Breast epithelium (tissue), 3 donors: ENCODE measurements around the gene AWAT1.

Source experiments
- CTCF ChIP-seq, 3 donors: fragments of 450-650 bp; IDR thresholded peaks; one replicate each; pipeline ENCODE4 v1.5.1; 2016 to 2017; ENCODE audit warnings: antibody characterized with exemption in 3 of 3, mild to moderate bottlenecking in 3 of 3, moderate library complexity in 3 of 3
- POLR2AphosphoS5 ChIP-seq, 3 donors: sonication (generic); formaldehyde crosslinking; IDR thresholded peaks; one replicate each; pipeline ENCODE4 v1.6.1; 2017; ENCODE audit warnings: antibody characterized with exemption in 3 of 3

DNA sequence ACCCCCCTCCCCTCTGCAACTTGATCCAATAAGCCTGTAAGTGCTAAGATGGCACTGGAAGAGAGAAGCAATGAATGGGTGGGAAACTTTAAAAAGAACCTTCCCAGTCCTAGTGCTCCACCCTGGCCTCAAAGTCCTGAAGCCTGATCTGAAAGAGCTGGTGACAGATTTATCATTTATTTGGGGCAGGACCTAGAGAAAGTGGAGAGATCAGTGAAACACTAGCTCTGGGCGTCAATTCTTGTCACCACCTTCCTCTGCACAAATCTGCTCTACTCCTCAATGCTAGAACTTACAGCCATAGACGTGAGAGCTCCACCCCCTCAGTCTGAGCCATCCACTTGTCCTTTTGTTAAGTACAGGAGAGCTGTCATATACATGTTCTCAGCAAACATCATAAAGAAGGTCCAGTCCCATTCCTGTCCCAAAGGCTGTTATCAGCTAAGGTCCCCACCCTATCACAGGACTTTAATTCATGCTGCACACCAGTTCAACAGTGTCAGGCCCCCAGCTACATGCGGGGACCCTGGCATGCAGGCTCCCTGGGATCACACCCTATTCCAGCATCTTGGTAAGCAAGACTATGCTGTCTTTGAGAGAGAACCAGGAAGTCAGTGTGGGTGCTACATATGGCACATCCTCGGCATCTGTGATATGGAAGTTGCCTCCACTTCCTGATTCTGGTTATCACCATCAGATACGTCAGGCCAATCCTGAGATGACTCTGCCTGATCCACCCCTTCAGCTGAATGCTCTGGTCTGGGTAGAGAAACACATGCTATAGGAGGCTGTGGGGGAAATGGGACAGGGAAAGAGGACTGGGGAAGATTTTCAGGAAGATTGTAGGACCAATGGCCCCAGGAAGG is 23.2 kb downstream of the AWAT1 start:
- TF ChIP-seq POLR2AphosphoS5 (IDR thresholded peaks at IDR 0.05) (no peak), CTCF (IDR thresholded peaks at IDR 0.05) (no peak)
